Activated T-helper 17 cell treated with anti-CD3 and anti-CD28 coated beads, Interleukin-2, amount 50 U/mL, for 72 hours (primary cell): ENCODE measurements around the gene DNAH14. TPM values are rescaled to one million over a fixed set of nuclear protein-coding genes. Genes with fewer than 3 reads are reported as not detected.
A peak's percentile ranks its signal among the peaks of the same experiment; 100 is the strongest.
"Not testable (repeated sequence)": the region's sequence is repeated elsewhere in the genome, so short reads cannot be mapped to it uniquely, and the experiment has no call there.

Source experiments
- ATAC-seq: fragments of 150-1000 bp; cut with Tn5 transposase; replicated peaks from 2 replicates; pipeline ENCODE4 v1.10.0; 2021; ENCODE audit warnings: mild to moderate bottlenecking, moderate library complexity
- H3K27ac Mint-ChIP-seq: one replicate; pipeline ENCODE4 v1.8.0; 2022; ENCODE audit warnings: mixed read lengths
- H3K27me3 Mint-ChIP-seq: one replicate; pipeline ENCODE4 v1.8.0; 2022; ENCODE audit warnings: mixed read lengths
- H3K36me3 Mint-ChIP-seq: one replicate; pipeline ENCODE4 v1.8.0; 2022; ENCODE audit warnings: low read depth, mild to moderate bottlenecking, mixed read lengths
- H3K4me1 Mint-ChIP-seq: one replicate; pipeline ENCODE4 v1.8.0; 2022; ENCODE audit warnings: mixed read lengths
- H3K4me3 Mint-ChIP-seq: one replicate; pipeline ENCODE4 v1.8.0; 2022; ENCODE audit warnings: mild to moderate bottlenecking, mixed read lengths
- H3K9me3 Mint-ChIP-seq: one replicate; pipeline ENCODE4 v1.8.0; 2022; ENCODE audit warnings: mixed read lengths
- total RNA-seq, 2 donors: library from RNA; stranded (reverse); gene quantifications; one replicate each; pipeline ENCODE4 v1.2.3, GENCODE V29; 2022

Gene DNAH14
- total RNA-seq, 2 donors from 2014 or later, result 0.16 to 2.2 TPM

- no peak overlapping the region for H3K27ac Mint-ChIP-seq
- no peaks in the 10 kb centered on the region for H3K9me3 Mint-ChIP-seq
- ATAC-seq, result no peak
- H3K27me3 Mint-ChIP-seq, result peaks cover 18% of the 10 kb centered on the region
- H3K36me3 Mint-ChIP-seq, result no peaks in the 10 kb centered on the region
- no peaks in the 10 kb centered on the region for H3K4me1 Mint-ChIP-seq
- no peak overlapping the region for H3K4me3 Mint-ChIP-seq
Measured at GRCh38 chr1:225113265-225113664, 183.8 kb downstream of the DNAH14 start.

DNA sequence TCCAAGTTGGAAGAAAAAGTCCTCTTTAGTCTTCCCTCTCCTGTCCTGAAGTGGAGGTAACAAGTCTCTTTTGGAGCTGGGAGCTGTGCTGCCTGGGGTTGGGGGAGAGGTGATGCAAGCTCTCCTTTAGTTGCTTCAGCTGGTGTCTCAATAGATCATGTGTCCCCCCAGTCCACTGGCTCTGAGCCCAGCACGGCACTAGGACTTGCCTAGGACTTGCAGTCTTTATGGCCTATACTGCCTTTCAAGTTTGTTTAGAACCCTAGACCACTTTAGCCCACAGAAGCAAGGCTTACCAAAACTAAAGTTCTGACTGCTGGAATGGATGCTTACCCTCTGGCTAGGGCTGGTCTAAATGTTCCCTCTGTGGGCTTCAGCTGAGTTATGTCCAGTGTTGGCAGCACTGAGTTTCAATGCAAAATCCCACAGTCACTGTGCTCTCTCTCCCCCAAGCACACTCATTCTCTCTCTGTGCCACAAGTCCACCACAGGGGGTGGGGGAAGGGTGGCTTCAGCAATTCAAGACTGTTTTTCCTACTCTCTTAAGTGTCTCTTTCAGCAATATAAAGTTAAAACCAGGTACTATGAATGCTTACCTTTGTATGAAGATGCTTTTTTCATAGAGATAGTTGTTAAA lies 185.0 kb downstream of the DNAH14 start:
- ATAC-seq, result no peak
- no peaks in the 10 kb centered on the region for H3K9me3 Mint-ChIP-seq
- peaks cover 12% of the 10 kb centered on the region for H3K27me3 Mint-ChIP-seq
- no peak overlapping the region for H3K27ac Mint-ChIP-seq
- no peak overlapping the region for H3K4me3 Mint-ChIP-seq
- H3K4me1 Mint-ChIP-seq, result no peaks in the 10 kb centered on the region
- no peaks in the 10 kb centered on the region for H3K36me3 Mint-ChIP-seq

DNA sequence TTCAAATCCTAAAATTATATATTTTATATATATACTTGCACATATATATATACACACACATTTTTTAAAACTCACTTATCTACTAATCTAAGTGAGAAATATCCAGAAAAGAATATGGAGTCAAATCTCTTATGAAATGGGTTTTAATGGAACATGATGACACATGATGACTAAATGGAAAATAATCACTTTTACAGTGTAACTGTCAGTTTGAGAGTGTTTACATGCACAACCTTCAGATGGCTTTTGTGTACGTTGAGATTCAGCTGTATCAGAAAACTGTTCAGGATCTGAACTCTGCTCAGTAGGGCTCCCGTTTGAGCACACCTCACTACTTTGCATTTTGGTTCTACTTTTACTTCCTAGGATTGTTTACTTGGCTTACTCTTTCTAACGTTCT lies 189.8 kb downstream of the DNAH14 start:
- ATAC-seq, result no peak
- H3K9me3 Mint-ChIP-seq, result no peaks in the 10 kb centered on the region
- H3K4me3 Mint-ChIP-seq, result no peak overlapping the region
- H3K4me1 Mint-ChIP-seq, result no peaks in the 10 kb centered on the region
- H3K27ac Mint-ChIP-seq, result no peak overlapping the region
- no peaks in the 10 kb centered on the region for H3K36me3 Mint-ChIP-seq
- peaks cover 3% of the 10 kb centered on the region for H3K27me3 Mint-ChIP-seq

DNA sequence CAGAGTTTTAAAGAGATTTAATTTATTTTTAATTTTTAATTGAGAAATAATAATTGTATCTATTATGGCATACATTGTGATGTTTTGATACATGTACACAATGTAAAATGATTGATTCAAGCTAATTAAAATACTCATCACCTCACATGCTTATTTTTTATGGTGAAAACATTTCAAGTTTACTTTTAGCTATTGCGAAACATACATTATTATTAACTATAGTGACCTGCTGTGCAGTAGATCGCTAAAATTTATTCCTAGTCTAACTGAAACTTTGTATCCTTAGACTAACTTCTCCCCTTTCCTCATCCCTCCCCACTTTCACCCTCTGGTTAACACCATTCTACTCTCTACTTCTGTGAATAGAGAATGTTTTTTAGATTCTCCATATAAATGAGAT lies 191.6 kb downstream of the DNAH14 start:
- H3K36me3 Mint-ChIP-seq, result no peaks in the 10 kb centered on the region
- H3K4me3 Mint-ChIP-seq, result no peak overlapping the region
- peaks cover 3% of the 10 kb centered on the region for H3K27me3 Mint-ChIP-seq
- H3K4me1 Mint-ChIP-seq, result no peaks in the 10 kb centered on the region
- ATAC-seq, result no peak
- no peaks in the 10 kb centered on the region for H3K9me3 Mint-ChIP-seq
- no peak overlapping the region for H3K27ac Mint-ChIP-seq

DNA sequence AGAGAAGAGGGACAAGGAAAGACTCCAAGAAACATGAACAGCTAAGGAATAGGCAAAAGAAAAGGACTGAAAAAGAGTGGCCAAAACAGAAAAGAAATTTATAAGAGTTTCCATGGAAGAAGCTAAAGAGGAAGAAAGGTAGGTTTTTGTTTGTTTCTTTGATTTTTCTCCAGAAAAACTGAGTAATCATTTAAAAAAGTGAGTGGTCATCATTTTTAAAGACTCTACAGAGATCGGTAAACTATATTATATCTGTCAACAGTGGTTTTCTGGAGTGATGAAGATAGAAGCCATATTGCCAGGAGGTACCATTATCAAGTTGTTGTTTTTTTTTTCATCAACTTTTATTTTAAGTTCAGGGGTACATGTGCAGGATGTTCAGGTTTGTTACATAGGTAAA lies 202.4 kb downstream of the DNAH14 start:
- Mint-ChIP-seq H3K4me3 (no peak overlapping the region), H3K27ac (no peak overlapping the region), H3K9me3 (peaks cover 12% of the 10 kb centered on the region), H3K36me3 (no peaks in the 10 kb centered on the region), H3K4me1 (no peaks in the 10 kb centered on the region), H3K27me3 (peaks cover 13% of the 10 kb centered on the region)
- no peak for ATAC-seq

GRCh38 chr1:225137976-225138375 lies 208.5 kb downstream of the DNAH14 start:
- ATAC-seq, result no peak
- Mint-ChIP-seq H3K27ac (no peak overlapping the region), H3K4me3 (no peak overlapping the region), H3K27me3 (peaks cover 37% of the 10 kb centered on the region), H3K36me3 (no peaks in the 10 kb centered on the region), H3K9me3 (peaks cover 18% of the 10 kb centered on the region), H3K4me1 (no peaks in the 10 kb centered on the region)

DNA sequence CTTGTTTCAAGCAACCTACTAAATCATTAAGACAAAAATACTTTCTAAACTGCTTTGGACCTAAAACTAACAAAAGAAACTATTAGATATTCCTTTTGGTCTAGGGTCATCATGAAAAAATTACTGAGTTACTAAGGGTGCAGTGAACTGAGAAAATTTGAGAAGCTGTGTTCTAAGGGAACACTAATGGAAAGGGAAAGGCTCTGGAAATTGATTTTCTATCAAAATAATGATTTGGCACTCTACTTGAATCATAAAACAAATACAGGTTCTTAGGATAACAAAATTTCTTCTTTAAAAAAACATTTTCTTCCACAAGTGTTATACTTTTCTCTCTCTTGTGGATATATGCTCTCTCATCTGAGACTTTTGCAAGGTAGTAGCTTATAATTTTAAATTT lies 213.5 kb downstream of the DNAH14 start:
- H3K4me1 Mint-ChIP-seq, result no peaks in the 10 kb centered on the region
- H3K27ac Mint-ChIP-seq, result no peak overlapping the region
- H3K36me3 Mint-ChIP-seq, result no peaks in the 10 kb centered on the region
- peaks cover 23% of the 10 kb centered on the region for H3K27me3 Mint-ChIP-seq
- ATAC-seq, result no peak
- no peak overlapping the region for H3K4me3 Mint-ChIP-seq
- H3K9me3 Mint-ChIP-seq, result peaks cover 5% of the 10 kb centered on the region

DNA sequence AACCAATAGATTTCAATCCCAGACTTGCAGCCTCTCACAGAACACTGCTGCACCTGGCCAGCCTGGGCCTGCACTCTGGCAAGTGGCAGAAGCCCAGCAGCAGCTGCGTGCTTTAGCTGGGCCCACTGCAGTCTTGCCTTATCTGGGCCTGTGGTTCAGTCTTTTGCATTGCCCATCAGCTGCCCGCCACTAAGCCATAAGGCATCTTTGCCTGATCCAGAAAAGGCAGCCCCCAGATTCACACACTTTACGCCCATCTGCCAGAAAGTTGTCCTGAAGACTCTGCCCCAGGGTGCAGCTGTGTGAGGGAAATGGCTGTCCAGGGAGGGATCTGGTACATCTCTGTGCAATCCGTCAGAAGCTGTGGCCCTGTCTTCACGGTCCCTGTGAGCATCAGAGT lies 217.0 kb downstream of the DNAH14 start:
- Mint-ChIP-seq H3K27me3 (peaks cover 2% of the 10 kb centered on the region), H3K4me1 (no peaks in the 10 kb centered on the region), H3K27ac (no peak overlapping the region), H3K36me3 (no peaks in the 10 kb centered on the region), H3K4me3 (no peak overlapping the region), H3K9me3 (peaks cover 4% of the 10 kb centered on the region)
- no peak for ATAC-seq

GRCh38 chr1:225147791-225148190 lies 218.3 kb downstream of the DNAH14 start:
- H3K4me3 Mint-ChIP-seq, H3K9me3 Mint-ChIP-seq, H3K36me3 Mint-ChIP-seq, H3K27ac Mint-ChIP-seq, H3K27me3 Mint-ChIP-seq, H3K4me1 Mint-ChIP-seq, ATAC-seq: not testable (repeated sequence)

DNA sequence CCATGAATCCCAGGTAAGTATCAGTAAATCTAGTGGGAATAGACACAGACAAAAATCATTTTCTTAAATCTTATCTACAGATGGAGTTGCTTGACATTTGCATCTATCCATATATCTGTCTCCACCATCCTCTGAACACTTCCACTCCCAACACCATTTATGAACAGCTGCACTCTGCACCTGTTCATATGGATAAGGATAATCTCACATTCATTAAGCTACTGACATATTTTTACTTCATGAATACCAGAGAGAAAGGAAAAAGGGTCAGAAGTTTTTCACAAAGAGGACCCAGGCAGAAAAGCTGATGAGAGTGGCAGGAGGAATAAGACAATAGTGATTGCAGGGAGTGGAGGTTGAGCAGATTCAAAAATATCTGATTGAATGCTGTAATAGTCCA lies 222.6 kb downstream of the DNAH14 start:
- Mint-ChIP-seq H3K9me3 (peaks cover 4% of the 10 kb centered on the region), H3K27me3 (no peaks in the 10 kb centered on the region), H3K4me1 (peaks cover 8% of the 10 kb centered on the region), H3K27ac (no peak overlapping the region), H3K4me3 (no peak overlapping the region), H3K36me3 (no peaks in the 10 kb centered on the region)
- ATAC-seq, result no peak

DNA sequence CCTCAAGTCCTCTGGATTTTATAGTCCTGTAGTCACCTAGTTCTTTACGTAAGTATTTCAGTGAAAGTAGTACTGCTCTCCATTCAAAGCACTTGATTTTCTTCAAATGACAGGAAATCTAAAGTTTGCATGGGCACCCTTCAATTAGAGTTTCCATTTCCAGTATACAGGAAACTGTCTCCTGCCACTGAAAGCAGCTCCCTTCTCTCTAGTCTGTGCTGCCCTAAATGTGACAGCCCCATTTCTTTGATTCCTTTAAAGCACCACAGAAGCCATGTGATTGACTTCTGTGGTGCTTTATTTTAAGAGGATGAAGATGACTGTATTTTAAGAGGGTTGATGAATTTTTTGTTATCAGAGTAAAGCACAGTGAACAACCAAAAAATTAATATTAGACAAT lies 226.1 kb downstream of the DNAH14 start:
- ATAC-seq, result peak; percentile 31
- H3K36me3 Mint-ChIP-seq, result no peaks in the 10 kb centered on the region

DNA sequence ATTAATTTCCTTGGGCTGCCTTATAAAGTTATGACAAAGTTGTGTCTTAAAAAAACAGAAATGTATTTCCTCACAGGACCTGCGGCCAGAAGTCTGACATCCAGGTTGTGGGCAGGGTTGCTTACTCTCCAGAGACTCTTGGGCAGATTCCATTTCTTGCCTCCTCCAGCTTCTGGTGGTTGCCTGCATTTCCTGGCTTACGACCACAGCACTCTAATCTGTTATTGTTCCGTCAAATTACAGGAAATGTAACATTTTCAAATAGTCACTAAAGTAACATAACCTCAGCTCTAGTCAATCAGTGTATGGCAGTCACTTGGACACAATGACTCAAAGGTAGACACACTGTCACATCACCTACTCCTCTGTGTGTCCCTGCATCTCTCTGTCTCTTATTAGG lies 226.8 kb downstream of the DNAH14 start:
- Mint-ChIP-seq H3K9me3 (no peaks in the 10 kb centered on the region), H3K4me3 (peak overlapping the region; percentile 25), H3K27me3 (no peaks in the 10 kb centered on the region), H3K36me3 (no peaks in the 10 kb centered on the region), H3K4me1 (peaks cover 8% of the 10 kb centered on the region), H3K27ac (peak overlapping the region; percentile 68)
- ATAC-seq, result peak; percentile 92

More for the DNA sequence above, 226.1 kb downstream of the DNAH14 start:
- H3K4me1 Mint-ChIP-seq, result peaks cover 8% of the 10 kb centered on the region
- peak overlapping the region; percentile 25 for H3K4me3 Mint-ChIP-seq
- no peaks in the 10 kb centered on the region for H3K27me3 Mint-ChIP-seq
- peak overlapping the region; percentile 68 for H3K27ac Mint-ChIP-seq
- no peaks in the 10 kb centered on the region for H3K9me3 Mint-ChIP-seq

- Mint-ChIP-seq H3K4me1 (peaks cover 8% of the 10 kb centered on the region), H3K4me3 (no peak overlapping the region), H3K36me3 (no peaks in the 10 kb centered on the region), H3K9me3 (no peaks in the 10 kb centered on the region), H3K27me3 (peaks cover 6% of the 10 kb centered on the region), H3K27ac (no peak overlapping the region)
- ATAC-seq, result no peak
Measured at GRCh38 chr1:225158291-225158690, 228.8 kb downstream of the DNAH14 start.

DNA sequence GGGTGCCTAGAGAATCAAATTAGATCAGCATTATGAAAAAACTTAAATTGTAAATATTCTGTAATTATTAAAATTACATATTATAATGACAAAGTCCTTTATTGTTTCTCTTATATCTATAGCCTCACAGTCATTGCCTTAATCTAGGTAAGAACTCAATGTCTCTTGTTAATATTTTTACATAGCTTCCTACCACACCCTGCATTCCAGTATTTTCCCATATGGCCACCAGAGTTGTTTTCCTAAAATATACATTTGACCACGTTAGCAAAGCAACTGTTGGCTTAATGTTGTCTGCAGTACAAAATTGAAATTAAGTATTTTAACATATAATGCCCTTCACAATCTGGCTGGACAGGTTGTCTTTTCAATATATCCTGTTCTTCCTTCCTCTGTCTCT lies 230.3 kb downstream of the DNAH14 start:
- H3K27me3 Mint-ChIP-seq, result peaks cover 7% of the 10 kb centered on the region
- H3K36me3 Mint-ChIP-seq, result no peaks in the 10 kb centered on the region
- H3K9me3 Mint-ChIP-seq, result no peaks in the 10 kb centered on the region
- no peak overlapping the region for H3K27ac Mint-ChIP-seq
- no peak overlapping the region for H3K4me3 Mint-ChIP-seq
- H3K4me1 Mint-ChIP-seq, result peaks cover 8% of the 10 kb centered on the region
- ATAC-seq, result no peak

DNA sequence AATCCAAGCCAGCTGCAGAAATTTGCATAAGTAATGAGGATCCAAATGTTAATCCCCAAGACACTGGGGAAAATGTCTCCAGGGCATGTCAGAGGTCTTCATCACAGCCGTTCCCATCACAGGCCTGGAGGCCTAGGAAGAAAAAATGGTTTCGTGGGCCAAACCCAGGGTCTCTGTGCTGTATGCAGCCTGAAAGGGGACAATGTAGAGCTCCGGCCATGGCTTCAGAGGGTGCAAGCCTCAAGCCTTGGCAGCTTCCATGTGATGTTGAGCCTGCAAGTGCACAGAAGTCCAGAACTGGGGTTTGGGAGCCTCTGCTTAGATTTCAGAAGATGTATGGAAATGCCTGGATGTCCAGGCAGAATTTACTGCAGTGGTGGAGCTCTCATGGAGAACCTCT lies 247.9 kb downstream of the DNAH14 start:
- ATAC-seq, H3K27ac Mint-ChIP-seq, H3K4me3 Mint-ChIP-seq, H3K36me3 Mint-ChIP-seq, H3K4me1 Mint-ChIP-seq: not testable (repeated sequence)
- Mint-ChIP-seq H3K27me3 (peaks cover 19% of the 10 kb centered on the region), H3K9me3 (peaks cover 25% of the 10 kb centered on the region)

DNA sequence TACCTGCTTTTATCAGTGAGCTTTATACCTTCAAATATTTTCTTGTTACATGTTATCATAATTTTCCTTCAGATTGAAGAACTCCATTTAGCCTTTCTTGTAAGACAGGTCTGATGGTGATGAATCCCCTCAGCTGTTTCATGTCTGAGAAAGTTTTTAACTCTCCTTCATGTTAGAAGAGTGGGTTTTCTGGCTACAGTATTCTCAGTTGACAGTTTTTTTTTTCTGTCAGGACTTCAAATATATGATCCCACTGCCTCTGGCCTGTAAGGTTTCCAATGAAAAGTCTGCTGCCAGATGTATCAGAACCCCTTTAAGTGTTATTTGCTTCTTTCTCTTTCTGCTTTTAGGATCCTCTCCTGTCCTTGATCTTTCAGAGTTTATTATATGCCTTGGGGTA lies 250.2 kb downstream of the DNAH14 start:
- Mint-ChIP-seq H3K4me3 (no peak overlapping the region), H3K4me1 (no peaks in the 10 kb centered on the region), H3K27me3 (peaks cover 22% of the 10 kb centered on the region), H3K36me3 (no peaks in the 10 kb centered on the region), H3K27ac (no peak overlapping the region), H3K9me3 (peaks cover 25% of the 10 kb centered on the region)
- ATAC-seq, result no peak
